Fibroblast of lung (primary cell): ENCODE measurements around the gene XXYLT1. TPM values are rescaled to one million over a fixed set of nuclear protein-coding genes. Genes with fewer than 3 reads are reported as not detected.

Source experiments
- DNase-seq, 2 donors: peaks; one replicate each; pipeline versions ENCODE4 v3.0.0 to v3.0.0-alpha.2; 2010; ENCODE audit warnings: low read depth in 2 of 2
- H2AFZ ChIP-seq: 2 replicates; pipeline ENCODE4 v1.5.1; 2012; ENCODE audit warnings: low read length, control low read depth, inconsistent platforms
- H3K27ac ChIP-seq: 2 replicates; pipeline ENCODE4 v1.5.1; 2011; ENCODE audit warnings: low read length, control low read depth; ENCODE audit not compliant: insufficient read depth
- H3K27me3 ChIP-seq: 2 replicates; pipeline ENCODE4 v1.5.1; 2011; ENCODE audit warnings: mild to moderate bottlenecking, low read length; ENCODE audit not compliant: control insufficient read depth, insufficient read depth
- H3K36me3 ChIP-seq: 2 replicates; pipeline ENCODE4 v1.5.1; 2011; ENCODE audit warnings: low read length; ENCODE audit not compliant: control insufficient read depth, insufficient read depth
- H3K4me1 ChIP-seq: 2 replicates; pipeline ENCODE4 v1.5.1; 2011; ENCODE audit warnings: low read length; ENCODE audit not compliant: control insufficient read depth, insufficient read depth; ENCODE audit errors: extremely low read depth
- H3K4me2 ChIP-seq: 2 replicates; pipeline ENCODE4 v1.5.1; 2011; ENCODE audit warnings: low read length, control low read depth; ENCODE audit not compliant: insufficient read depth; ENCODE audit errors: extremely low read depth
- H3K4me3 ChIP-seq, 4 experiments: fragments of 200-600 bp in 1 of 4; sonication (generic) in 1 of 4; replicated peaks in 1 of 4; 2 replicates each; pipeline ENCODE4 v1.5.1; 2011 to 2016; ENCODE audit warnings: low read length in 4 of 4, low read depth in 3 of 4, mild to moderate bottlenecking in 3 of 4, control low read depth in 2 of 4, inconsistent platforms in 1 of 4, mixed read lengths in 1 of 4; ENCODE audit not compliant: insufficient read depth in 1 of 4; ENCODE audit errors: control extremely low read depth in 1 of 4
- H3K79me2 ChIP-seq: 2 replicates; pipeline ENCODE4 v1.5.1; 2012; ENCODE audit warnings: mild to moderate bottlenecking, low read length, inconsistent platforms; ENCODE audit not compliant: control insufficient read depth, insufficient read depth
- H3K9ac ChIP-seq: 2 replicates; pipeline ENCODE4 v1.5.1; 2011; ENCODE audit warnings: mild to moderate bottlenecking, low read length, control low read depth; ENCODE audit not compliant: insufficient read depth
- H3K9me3 ChIP-seq: 2 replicates; pipeline ENCODE4 v1.5.1; 2012; ENCODE audit warnings: low read depth, low read length; ENCODE audit not compliant: control insufficient read depth, insufficient read depth
- H4K20me1 ChIP-seq: 2 replicates; pipeline ENCODE4 v1.5.1; 2011; ENCODE audit warnings: low read length; ENCODE audit not compliant: control insufficient read depth, insufficient read depth; ENCODE audit errors: extremely low read depth
- CTCF ChIP-seq, 2 donors: IDR thresholded peaks in 1 of 2; conservative IDR thresholded peaks in 1 of 2; 1 replicate in 1 of 2; 2 replicates in 1 of 2; pipeline ENCODE4 v1.5.1; 2011 to 2012; ENCODE audit warnings: low read length in 2 of 2, control low read depth in 1 of 2, inconsistent platforms in 1 of 2, low read depth in 1 of 2, mild to moderate bottlenecking in 1 of 2
- EZH2 ChIP-seq: IDR thresholded peaks from 2 replicates; pipeline ENCODE4 v1.5.1; 2012; ENCODE audit warnings: low read length, control low read depth, mild to moderate bottlenecking; ENCODE audit errors: missing control alignments
- polyA plus RNA-seq, 2 donors: library from polyadenylated mRNA; depleted of rRNA in 1 of 2; stranded (reverse) in 1 of 2; unstranded in 1 of 2; fragments of >200 nt; gene quantifications; 2 replicates each; pipeline ENCODE4 v1.2.1, GENCODE V29; 2011 to 2012; ENCODE audit warnings: missing spikeins in 1 of 2
- total RNA-seq: library from RNA; depleted of rRNA; stranded (reverse); fragments of >200 nt; gene quantifications from 2 replicates; pipeline ENCODE4 v1.2.1, GENCODE V29; 2014

Gene XXYLT1
- total and polyA plus RNA-seq, 2 donors (not counting 1 experiment from before 2014, with no cell fraction given): 12.4 to 18.5 TPM

- H3K27ac ChIP-seq: no peak overlapping the region
- no peak for TF ChIP-seq CTCF (conservative IDR thresholded peaks at IDR 0.05 in 1 of 2, IDR thresholded peaks at IDR 0.05 in 1 of 2; ENCODE audit: low read depth in 1 of 2, low read length in 2 of 2)
- TF ChIP-seq EZH2: no peak
- no peaks in the 10 kb centered on the region for H3K27me3 ChIP-seq
- H3K36me3 ChIP-seq: no peaks in the 10 kb centered on the region
- H3K4me1 ChIP-seq: no peaks in the 10 kb centered on the region
- H3K9ac ChIP-seq: no peak overlapping the region
- H3K79me2 ChIP-seq: no peaks in the 10 kb centered on the region
- H3K4me3 ChIP-seq: no peak overlapping the region
- no peak overlapping the region for H3K4me2 ChIP-seq
- DNase-seq: no peak
- no peaks in the 10 kb centered on the region for H4K20me1 ChIP-seq
- no peak overlapping the region for H2AFZ ChIP-seq
- H3K9me3 ChIP-seq: no peaks in the 10 kb centered on the region
Measured at GRCh38 chr3:195247086-195247862, 23.7 kb downstream of the XXYLT1 start.

- no peak overlapping the region for H2AFZ ChIP-seq
- TF ChIP-seq EZH2: no peak
- no peak for TF ChIP-seq CTCF (conservative IDR thresholded peaks at IDR 0.05 in 1 of 2, IDR thresholded peaks at IDR 0.05 in 1 of 2; ENCODE audit: low read depth in 1 of 2, low read length in 2 of 2)
- H3K9me3 ChIP-seq: no peaks in the 10 kb centered on the region
- no peak overlapping the region for H3K4me3 ChIP-seq
- no peaks in the 10 kb centered on the region for H3K27me3 ChIP-seq
- no peaks in the 10 kb centered on the region for H3K36me3 ChIP-seq
- H3K27ac ChIP-seq: no peak overlapping the region
- H3K4me2 ChIP-seq: no peak overlapping the region
- no peaks in the 10 kb centered on the region for H3K79me2 ChIP-seq
- no peak for DNase-seq
- no peak overlapping the region for H3K9ac ChIP-seq
- no peaks in the 10 kb centered on the region for H3K4me1 ChIP-seq
- no peaks in the 10 kb centered on the region for H4K20me1 ChIP-seq
Measured at GRCh38 chr3:195246581-195246995, 24.4 kb downstream of the XXYLT1 start.

- no peak overlapping the region for H3K4me2 ChIP-seq
- no peak for DNase-seq
- H4K20me1 ChIP-seq: no peaks in the 10 kb centered on the region
- H3K36me3 ChIP-seq: no peaks in the 10 kb centered on the region
- H3K9ac ChIP-seq: no peak overlapping the region
- H3K27ac ChIP-seq: no peak overlapping the region
- H3K9me3 ChIP-seq: no peaks in the 10 kb centered on the region
- H3K27me3 ChIP-seq: no peaks in the 10 kb centered on the region
- no peak overlapping the region for H2AFZ ChIP-seq
- no peaks in the 10 kb centered on the region for H3K79me2 ChIP-seq
- no peaks in the 10 kb centered on the region for H3K4me1 ChIP-seq
- H3K4me3 ChIP-seq: no peak overlapping the region
- no peak for TF ChIP-seq EZH2
- TF ChIP-seq CTCF (conservative IDR thresholded peaks at IDR 0.05 in 1 of 2, IDR thresholded peaks at IDR 0.05 in 1 of 2; ENCODE audit: low read depth in 1 of 2, low read length in 2 of 2): no peak
Measured at GRCh38 chr3:195245531-195245951, 25.4 kb downstream of the XXYLT1 start.
